HCT116 (cell line): ENCODE measurements around the gene SLX1A. TPM values are rescaled to one million over a fixed set of nuclear protein-coding genes. Genes with fewer than 3 reads are reported as not detected.

Experiments used
- ATAC-seq: fragments of 200-7000 bp; cut with Tn5 transposase; 2 replicates; pipeline ENCODE4 v1.9.1; 2020; ENCODE audit warnings: mild to moderate bottlenecking, moderate library complexity
- BruUV-seq: library from RNA; stranded (reverse); fragments of 400-500 nt; replicated peaks from 2 replicates; lab custom pipeline; 2021; lab: Mats Ljungman, UMichigan
- CTCF ChIA-PET: fragments of 300-600 bp; sonication (Branson Sonifier 250); formaldehyde crosslinking; loops from one replicate; lab custom pipeline; 2021; ENCODE audit warnings: antibody characterized with exemption; lab: Charles Lee
- POLR2A ChIA-PET: fragments of 300-600, 350-600 bp; sonication (Branson Sonifier 250); formaldehyde crosslinking; loops from one replicate; lab custom pipeline; 2021; ENCODE audit warnings: antibody characterized with exemption; lab: Charles Lee
- RAD21 ChIA-PET, 2 experiments: fragments of 300-600 bp; sonication (Branson Sonifier 250); formaldehyde crosslinking; loops; one replicate each; lab custom pipeline; 2023; ENCODE audit warnings: low total read pairs in 2 of 2; ENCODE audit not compliant: uncharacterized antibody in 2 of 2, unreplicated experiment in 2 of 2, low non-redundant PET in 1 of 2; lab: Charles Lee
- DNase-seq: peaks from one replicate; pipeline ENCODE4 v3.0.0-alpha.2; 2010; ENCODE audit warnings: low read depth, low spot score
- H2AFZ ChIP-seq: fragments of 200-600 bp; shearing (Covaris generic), sonication (generic); 2 replicates; pipeline ENCODE4 v1.6.1; 2017; ENCODE audit warnings: low read depth, mixed run types, mixed read lengths, antibody characterized with exemption, low read length; ENCODE audit not compliant: poor library complexity, severe bottlenecking
- H3K27ac ChIP-seq: 2 replicates; pipeline ENCODE4 v1.5.1; 2012; ENCODE audit warnings: low read depth, low read length
- H3K27me3 ChIP-seq: fragments of 200-600 bp; sonication (generic); 2 replicates; pipeline ENCODE4 v1.6.1; 2016; ENCODE audit warnings: mixed run types, low read length, mixed read lengths; ENCODE audit not compliant: insufficient read depth
- H3K36me3 ChIP-seq, 2 experiments: fragments of 200-500 bp in 1 of 2; fragments of 200-600 bp in 1 of 2; sonication (Bioruptor generic) in 1 of 2; sonication (generic) in 1 of 2; 2 replicates each; pipeline versions ENCODE4 v1.5.1 to v1.6.1; 2014 to 2016; ENCODE audit warnings: low read length in 2 of 2, inconsistent platforms in 1 of 2, mixed read lengths in 1 of 2, mixed run types in 1 of 2; ENCODE audit not compliant: insufficient read depth in 2 of 2, control insufficient read depth in 1 of 2
- H3K4me1 ChIP-seq, 2 experiments: fragments of 200-600 bp in 1 of 2; sonication (generic) in 1 of 2; 2 replicates each; pipeline versions ENCODE4 v1.5.1 to v1.6.1; 2012 to 2017; ENCODE audit warnings: low read length in 2 of 2, inconsistent platforms in 1 of 2, mild to moderate bottlenecking in 1 of 2, mixed read lengths in 1 of 2, mixed run types in 1 of 2, moderate library complexity in 1 of 2; ENCODE audit not compliant: insufficient read depth in 2 of 2, control insufficient read depth in 1 of 2
- H3K4me2 ChIP-seq: fragments of 200-600 bp; sonication (generic); 2 replicates; pipeline ENCODE4 v1.6.1; 2017; ENCODE audit warnings: mixed run types, low read length, mixed read lengths
- H3K4me3 ChIP-seq, 2 experiments: fragments of 200-600 bp in 1 of 2; sonication (generic) in 1 of 2; replicated peaks in 1 of 2; 2 replicates each; pipeline ENCODE4 v1.5.1; 2011 to 2016; ENCODE audit warnings: low read length in 2 of 2, control low read depth in 1 of 2, low read depth in 1 of 2, mild to moderate bottlenecking in 1 of 2, mixed read lengths in 1 of 2, mixed run types in 1 of 2
- H3K79me2 ChIP-seq: fragments of 200-600 bp; sonication (generic); 2 replicates; pipeline ENCODE4 v1.6.1; 2017; ENCODE audit warnings: mild to moderate bottlenecking, mixed run types, low read length, moderate library complexity, mixed read lengths; ENCODE audit not compliant: insufficient read depth
- H3K9ac ChIP-seq: fragments of 200-600 bp; sonication (generic); 2 replicates; pipeline ENCODE4 v1.6.1; 2016; ENCODE audit warnings: low read length, mixed read lengths
- H3K9me2 ChIP-seq: fragments of 200-600 bp; sonication (generic), shearing (Covaris generic); 2 replicates; pipeline ENCODE4 v1.6.1; 2017; ENCODE audit warnings: mixed run types, mild to moderate bottlenecking, moderate library complexity; ENCODE audit not compliant: insufficient read depth
- H3K9me3 ChIP-seq, 2 experiments: fragments of 200-500 bp in 1 of 2; fragments of 200-600 bp in 1 of 2; sonication (Bioruptor generic) in 1 of 2; sonication (generic) in 1 of 2; 2 replicates each; pipeline ENCODE4 v1.6.1; 2014 to 2017; ENCODE audit warnings: low read length in 2 of 2, mixed read lengths in 2 of 2, inconsistent platforms in 1 of 2, low read depth in 1 of 2, mild to moderate bottlenecking in 1 of 2, mixed run types in 1 of 2, moderate library complexity in 1 of 2; ENCODE audit not compliant: control insufficient read depth in 1 of 2, insufficient read depth in 1 of 2
- H4K20me1 ChIP-seq: fragments of 200-600 bp; sonication (generic), shearing (Covaris generic); 2 replicates; pipeline ENCODE4 v1.6.1; 2017; ENCODE audit warnings: mixed run types, mild to moderate bottlenecking, moderate library complexity; ENCODE audit not compliant: insufficient read depth
- CBX3 ChIP-seq: IDR thresholded peaks from 2 replicates; pipeline ENCODE4 v1.6.1; 2012; ENCODE audit warnings: low read depth
- EGR1 ChIP-seq: IDR thresholded peaks from 2 replicates; pipeline ENCODE4 v1.6.1; 2012; ENCODE audit warnings: low read depth
- ELF1 ChIP-seq: IDR thresholded peaks from 2 replicates; pipeline ENCODE4 v1.6.1; 2012; ENCODE audit warnings: low read depth, borderline replicate concordance
- EZH2 ChIP-seq: fragments of 200-600 bp; sonication (generic); IDR thresholded peaks from 2 replicates; pipeline ENCODE4 v1.6.1; 2017; ENCODE audit warnings: antibody characterized with exemption, mixed run types
- EZH2phosphoT487 ChIP-seq: fragments of 200-600 bp; IDR thresholded peaks from 2 replicates; pipeline ENCODE4 v1.6.1; 2018; ENCODE audit warnings: antibody characterized with exemption, borderline replicate concordance
- FOSL1 ChIP-seq: IDR thresholded peaks from 2 replicates; pipeline ENCODE4 v1.6.1; 2012; ENCODE audit warnings: low read depth
- MAX ChIP-seq: IDR thresholded peaks from 2 replicates; pipeline ENCODE4 v1.6.1; 2012
- POLR2A ChIP-seq: IDR thresholded peaks from 2 replicates; pipeline ENCODE4 v1.7.0; 2011; ENCODE audit warnings: borderline replicate concordance; ENCODE audit not compliant: insufficient read depth, insufficient read length; ENCODE audit errors: extremely low read depth
- POLR2AphosphoS5 ChIP-seq: IDR thresholded peaks from 2 replicates; pipeline ENCODE4 v1.6.1; 2011; ENCODE audit warnings: mild to moderate bottlenecking, low read depth, low read length, moderate library complexity
- RAD21 ChIP-seq: IDR thresholded peaks from 2 replicates; pipeline ENCODE4 v1.6.1; 2012; ENCODE audit warnings: low read depth, mild to moderate bottlenecking
- TCF7L2 ChIP-seq: IDR thresholded peaks from 2 replicates; pipeline ENCODE4 v1.7.0; 2011; ENCODE audit warnings: borderline replicate concordance, inconsistent platforms; ENCODE audit not compliant: insufficient read depth, insufficient read length; ENCODE audit errors: extremely low read depth
- YY1 ChIP-seq: IDR thresholded peaks from 2 replicates; pipeline ENCODE4 v1.6.1; 2011; ENCODE audit warnings: low read length, low read depth, moderate library complexity, mild to moderate bottlenecking; ENCODE audit not compliant: insufficient replicate concordance; ENCODE audit errors: extremely low read depth
- ZFX ChIP-seq: fragments of 450-650 bp; IDR thresholded peaks from 2 replicates; pipeline ENCODE4 v1.6.1; 2017
- ZNF274 ChIP-seq: fragments of 200-500 bp; sonication (Bioruptor generic); IDR thresholded peaks from 2 replicates; pipeline ENCODE4 v1.6.1; 2014; ENCODE audit warnings: mild to moderate bottlenecking, low read depth, low read length, inconsistent platforms
- intact Hi-C: fragments of 100-400 bp; cut with micrococcal nuclease; formaldehyde crosslinking; loops from 2 replicates; pipeline ENCODE4 v1.10.0; 2022
- total RNA-seq: library from RNA; stranded (reverse); gene quantifications from one replicate; pipeline ENCODE4 v1.2.1, GENCODE V29; 2021; ENCODE audit not compliant: unreplicated experiment
- TF ChIP-seq, protein P1 (sequence below): IDR thresholded peaks from 2 replicates; pipeline ENCODE4 v1.6.1; 2011; ENCODE audit warnings: mild to moderate bottlenecking, low read length, moderate library complexity; ENCODE audit not compliant: insufficient replicate concordance; ENCODE audit errors: extremely low read depth

The SLX1A gene
- total RNA-seq, 1 experiment from 2014 or later: 48.3 TPM

- CTCF ChIA-PET: interaction anchor here (1.1 kb wide), 1 partner anchor 92 kb away, joined by 3 read pairs; the partner anchor contains the start of gene TBX6
- intact Hi-C loops: no loop called here
- no peak within 1 kb of the TSS for H2AFZ ChIP-seq
These were observed 10.2 kb upstream of the SLX1A start, which contains the start of gene CORO1A for GRCh38 chr16:30183233-30184095. TSS of gene CORO1A (plus strand) at chr16:30183602. CDS start at chr16:30185210, 1,608 bp downstream.

More at GRCh38 chr16:30183233-30184095, 10.2 kb upstream of the SLX1A start, which contains the start of gene CORO1A:
- DNase-seq: no peak
- BruUV-seq: no TSS peak
- ATAC-seq: peak; percentile 90
- ChIA-PET RAD21 (no interaction called here), POLR2A (no interaction called here)
- H3K9me2 ChIP-seq: no peaks in the 10 kb centered on the region
- peak within 1 kb of the TSS; percentile 48; the same call in 1 of the 2 replicates for H3K9ac ChIP-seq
- H3K4me1 ChIP-seq: peaks cover 9 to 23% of the 10 kb centered on the region in 2 experiments; a peak in 3 of 4 replicates
- no peaks in the 10 kb centered on the region for H3K27me3 ChIP-seq
- H4K20me1 ChIP-seq: no peaks in the 10 kb centered on the region
- H3K4me3 ChIP-seq: peak within 1 kb of the TSS; percentile 40 to 56
- no peaks in the 10 kb centered on the region for H3K79me2 ChIP-seq
- H3K4me2 ChIP-seq: peak within 1 kb of the TSS; percentile 80
- H3K9me3 ChIP-seq: no peaks in the 10 kb centered on the region
- no peaks in the 10 kb centered on the region for H3K36me3 ChIP-seq
- H3K27ac ChIP-seq: peak within 1 kb of the TSS; percentile 36; the same call in 1 of the 2 replicates
- TF ChIP-seq POLR2AphosphoS5 (peak; percentile 77), FOSL1 (no peak), EZH2phosphoT487 (no peak), MAX (no peak), YY1 (no peak), EGR1 (no peak), CBX3 (no peak), RAD21 (no peak), EZH2 (no peak), ZFX (peak; percentile 57; the same call in 1 of the 2 replicates), ELF1 (no peak), POLR2A (peak; percentile 34), ZNF274 (no peak), TCF7L2 (no peak)
- TF ChIP-seq, protein P1, sequence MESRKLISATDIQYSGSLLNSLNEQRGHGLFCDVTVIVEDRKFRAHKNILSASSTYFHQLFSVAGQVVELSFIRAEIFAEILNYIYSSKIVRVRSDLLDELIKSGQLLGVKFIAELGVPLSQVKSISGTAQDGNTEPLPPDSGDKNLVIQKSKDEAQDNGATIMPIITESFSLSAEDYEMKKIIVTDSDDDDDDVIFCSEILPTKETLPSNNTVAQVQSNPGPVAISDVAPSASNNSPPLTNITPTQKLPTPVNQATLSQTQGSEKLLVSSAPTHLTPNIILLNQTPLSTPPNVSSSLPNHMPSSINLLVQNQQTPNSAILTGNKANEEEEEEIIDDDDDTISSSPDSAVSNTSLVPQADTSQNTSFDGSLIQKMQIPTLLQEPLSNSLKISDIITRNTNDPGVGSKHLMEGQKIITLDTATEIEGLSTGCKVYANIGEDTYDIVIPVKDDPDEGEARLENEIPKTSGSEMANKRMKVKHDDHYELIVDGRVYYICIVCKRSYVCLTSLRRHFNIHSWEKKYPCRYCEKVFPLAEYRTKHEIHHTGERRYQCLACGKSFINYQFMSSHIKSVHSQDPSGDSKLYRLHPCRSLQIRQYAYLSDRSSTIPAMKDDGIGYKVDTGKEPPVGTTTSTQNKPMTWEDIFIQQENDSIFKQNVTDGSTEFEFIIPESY: no peak
- TF ChIP-seq, all 23 proteins: peak for 3
